DMS 273 (cell line): ENCODE measurements around the gene PRR16.

Source experiments
- DNase-seq: peaks from one replicate; lab custom pipeline; 2025; ENCODE audit not compliant: unreplicated experiment; lab: John Stamatoyannopoulos, UW

PRR16 gene

GRCh38 chr5:120567066-120567465 is 103.0 kb downstream of the PRR16 start:
- no peak for DNase-seq

- DNase-seq, result no peak
Measured at GRCh38 chr5:120567921-120568320, 103.8 kb downstream of the PRR16 start.

- no peak for DNase-seq
Measured at GRCh38 chr5:120568711-120569110, 104.6 kb downstream of the PRR16 start.

DNA sequence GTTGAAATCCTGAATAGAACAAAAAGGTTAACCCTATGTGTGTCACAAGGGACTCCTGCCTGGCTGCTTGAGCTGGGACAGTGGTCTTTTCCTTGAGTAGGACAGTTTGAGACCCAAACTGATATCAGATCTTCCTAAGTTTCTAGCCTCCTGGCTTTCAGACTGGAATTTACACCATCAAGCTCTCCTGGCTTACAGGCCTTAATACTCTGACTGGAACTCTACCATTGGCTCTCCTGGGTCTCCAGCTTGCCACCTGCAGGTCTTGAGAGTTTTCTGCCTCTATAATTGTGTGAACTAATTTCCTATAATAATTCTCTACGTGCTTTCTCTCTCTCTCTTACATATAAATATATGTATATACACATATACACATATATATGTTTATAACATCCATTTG is 112.5 kb downstream of the PRR16 start:
- no peak for DNase-seq

DNA sequence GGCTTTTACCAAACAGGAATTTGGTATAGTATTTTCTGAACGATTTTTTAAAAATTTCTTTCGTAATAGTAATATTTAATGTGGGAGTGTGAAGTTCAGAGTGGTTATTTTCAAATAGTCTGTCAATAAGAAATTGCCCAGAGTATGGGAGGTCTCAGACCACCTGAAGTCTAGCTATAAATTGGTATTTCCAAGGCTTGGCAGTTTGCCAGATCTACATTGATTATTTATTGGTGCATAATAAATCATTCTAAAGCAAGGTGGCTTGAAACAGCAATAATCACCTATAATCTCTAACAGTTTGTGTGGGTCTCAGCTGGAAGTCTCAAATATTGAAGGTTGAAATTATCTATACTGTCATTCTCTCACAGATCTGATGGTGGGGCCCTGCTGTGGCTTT is 118.5 kb downstream of the PRR16 start:
- no peak for DNase-seq

- no peak for DNase-seq
Measured at GRCh38 chr5:120586646-120587045, 122.5 kb downstream of the PRR16 start.

GRCh38 chr5:120591911-120592310 is 127.8 kb downstream of the PRR16 start:
- no peak for DNase-seq

GRCh38 chr5:120599576-120599975 is 135.5 kb downstream of the PRR16 start:
- DNase-seq, result no peak

DNA sequence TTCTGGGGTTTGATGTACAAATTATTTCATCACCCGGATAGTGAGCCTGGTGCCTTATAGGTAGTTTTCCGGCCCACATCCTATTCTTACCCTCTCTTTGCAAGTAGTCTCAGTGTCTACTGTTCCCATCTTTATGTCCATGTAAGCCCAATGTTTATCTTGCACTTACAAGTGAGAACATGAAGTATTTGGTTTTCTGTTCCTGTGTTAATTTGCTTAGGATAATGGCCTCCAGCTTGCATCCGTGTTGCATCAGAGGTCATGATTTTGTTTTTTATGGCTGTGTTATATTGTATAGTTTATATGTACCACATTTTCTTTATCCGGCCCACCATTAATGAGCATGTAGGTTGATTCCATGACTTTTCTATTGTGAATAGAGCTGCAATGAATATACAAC is 136.5 kb downstream of the PRR16 start:
- no peak for DNase-seq

- DNase-seq, result no peak
Measured at GRCh38 chr5:120602033-120602432, 137.9 kb downstream of the PRR16 start.

- no peak for DNase-seq
Measured at GRCh38 chr5:120604884-120605283, 140.8 kb downstream of the PRR16 start.

- no peak for DNase-seq
Measured at GRCh38 chr5:120605325-120606079, 141.4 kb downstream of the PRR16 start.

DNA sequence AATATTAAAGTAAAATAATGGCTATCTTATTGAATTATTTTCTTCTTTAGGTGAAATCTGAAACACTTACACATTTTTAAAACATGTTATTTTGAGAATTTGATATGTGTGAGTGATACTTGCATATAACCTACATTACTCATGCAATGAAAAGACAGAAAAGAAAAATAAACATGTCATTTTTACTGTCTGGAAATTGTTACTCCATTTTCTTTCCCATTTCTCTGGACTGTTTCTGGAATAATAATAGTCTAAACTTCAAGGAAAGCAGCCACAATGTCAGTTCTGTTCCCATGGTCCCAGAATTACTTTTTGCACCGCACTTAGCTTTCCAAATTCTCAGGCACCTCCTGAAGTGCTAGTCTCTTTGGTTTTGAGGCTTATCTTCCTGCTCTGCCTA is 145.5 kb downstream of the PRR16 start:
- DNase-seq, result no peak

DNA sequence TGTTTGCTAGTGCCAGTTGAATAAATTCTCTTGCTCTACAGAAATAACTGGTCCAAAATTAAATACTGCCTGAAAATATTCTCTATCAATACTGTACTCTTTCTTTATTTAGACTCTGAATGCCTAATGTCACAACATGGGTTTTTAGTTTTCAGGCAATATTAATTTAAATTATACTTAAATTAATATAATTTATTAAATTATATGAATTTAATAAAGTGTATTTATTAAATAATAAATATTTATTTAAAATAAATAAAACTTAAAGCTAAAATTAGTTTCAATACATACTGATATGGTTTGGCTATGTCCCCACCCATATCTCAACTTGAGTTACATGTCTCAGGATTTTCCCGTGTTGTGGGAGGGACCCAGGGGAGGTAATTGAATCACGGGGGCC is 146.0 kb downstream of the PRR16 start:
- no peak for DNase-seq

DNA sequence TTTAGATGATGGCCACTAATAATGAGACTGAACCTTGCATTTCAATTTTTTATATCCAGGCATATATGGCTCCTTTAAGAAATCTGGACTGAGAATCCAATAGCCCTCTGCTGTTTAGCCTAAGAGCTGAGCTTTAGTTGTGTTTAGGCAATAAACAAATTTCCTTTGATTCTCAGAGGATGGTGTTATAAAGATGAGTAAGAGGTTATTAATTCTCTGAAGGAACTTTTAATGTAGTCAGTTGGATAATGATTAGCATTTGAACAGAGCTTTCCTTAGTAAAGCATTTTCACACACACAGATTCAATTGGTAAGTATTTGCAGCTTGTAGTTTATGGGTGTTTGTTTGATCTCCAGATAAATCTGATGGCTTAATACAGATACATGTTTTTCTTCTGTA is 149.6 kb downstream of the PRR16 start:
- DNase-seq, result no peak

DNA sequence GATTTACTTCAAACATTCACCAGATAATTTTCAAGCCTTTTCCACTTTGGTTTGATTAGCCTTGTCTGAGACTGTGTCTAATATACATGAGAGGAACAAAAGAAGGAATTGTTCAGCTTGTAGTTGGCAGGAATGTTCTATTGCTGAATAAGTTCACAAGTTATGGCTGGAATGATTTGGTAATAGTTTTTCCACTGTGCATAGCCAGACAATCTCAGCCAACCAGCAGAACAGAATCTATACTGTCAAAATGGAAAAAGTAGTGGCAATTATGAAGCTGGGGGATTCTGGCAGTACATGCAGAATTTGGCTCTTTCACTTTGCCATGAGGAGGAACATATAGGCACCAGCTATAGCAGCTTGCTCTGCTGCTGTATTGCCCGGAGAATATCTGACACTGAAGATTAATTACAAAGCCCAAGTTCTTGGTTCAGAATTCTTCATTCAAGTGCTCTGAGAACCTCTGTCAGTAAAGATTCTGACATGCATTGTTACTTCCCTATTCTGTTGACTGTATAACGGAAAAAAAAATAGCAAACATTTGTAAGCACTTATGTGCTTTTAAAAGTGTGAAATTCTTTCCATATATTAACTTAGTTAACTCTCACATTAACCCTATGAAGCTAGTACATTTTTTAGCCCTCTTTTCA is 150.6 kb downstream of the PRR16 start:
- no peak for DNase-seq

- no peak for DNase-seq
Measured at GRCh38 chr5:120615967-120616645, 152.0 kb downstream of the PRR16 start.

DNA sequence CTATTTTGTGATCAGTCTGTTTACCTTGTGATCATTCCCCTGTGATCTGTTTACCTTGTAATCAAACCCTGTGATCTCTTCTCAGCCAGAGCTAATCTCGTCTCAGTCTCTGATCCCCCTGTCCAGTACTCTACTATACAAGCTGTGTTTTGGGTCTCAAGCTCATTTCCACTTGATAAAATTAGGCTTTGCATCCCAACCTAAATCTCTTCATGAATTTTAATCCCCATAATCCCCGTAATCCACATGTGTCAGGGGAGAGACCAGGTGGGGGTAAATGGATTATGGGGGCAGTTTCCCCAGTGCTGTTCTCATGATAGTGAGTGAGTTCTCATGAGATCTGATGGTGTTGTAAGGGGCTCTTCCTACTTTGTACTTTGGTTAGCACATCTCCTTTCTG is 157.2 kb downstream of the PRR16 start:
- no peak for DNase-seq

DNA sequence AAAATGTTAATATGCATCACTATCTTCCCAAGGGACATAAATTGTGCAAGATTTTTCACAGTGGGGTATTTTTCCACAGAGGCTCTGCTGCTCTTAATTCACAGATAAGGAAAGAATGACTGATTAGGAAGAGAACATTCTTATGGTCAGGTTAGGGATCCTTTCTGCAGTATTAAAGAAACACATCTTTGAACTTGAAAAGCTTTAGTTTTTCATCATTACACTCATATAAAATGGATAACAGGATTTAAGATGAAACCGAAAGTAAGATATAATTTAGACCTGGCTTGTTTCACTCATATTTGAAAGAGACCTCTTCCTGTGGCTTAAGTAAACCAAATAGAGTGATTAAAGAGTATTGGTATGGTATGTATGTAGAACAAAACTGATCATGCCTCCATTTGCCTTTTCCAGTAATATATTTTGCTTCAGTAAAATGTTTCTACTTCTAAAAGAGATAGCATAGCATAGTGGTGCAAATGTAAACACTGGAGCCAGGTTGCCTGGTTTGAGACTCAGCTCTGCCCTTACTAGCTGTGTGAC is 160.0 kb downstream of the PRR16 start:
- DNase-seq, result no peak

DNA sequence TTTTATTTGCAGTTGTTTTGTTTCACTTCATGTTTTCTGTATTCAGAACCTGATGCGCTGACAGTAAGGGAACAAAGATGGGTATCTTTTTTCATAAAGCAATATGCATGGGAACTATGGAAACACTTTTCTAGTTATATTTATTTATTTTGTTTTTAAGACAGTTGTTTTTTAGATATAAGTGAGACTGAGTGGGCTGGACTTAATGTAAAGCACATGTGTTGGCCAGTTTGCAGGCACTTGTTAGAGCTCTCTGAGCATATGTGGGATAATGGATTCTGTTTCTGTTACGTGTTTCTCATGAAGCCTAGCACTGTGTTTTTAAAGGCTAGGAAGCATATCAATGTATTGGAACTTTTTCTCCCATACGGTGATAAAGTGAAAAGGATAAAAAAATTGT is 164.1 kb downstream of the PRR16 start:
- no peak for DNase-seq

- no peak for DNase-seq
Measured at GRCh38 chr5:120630550-120630949, 166.4 kb downstream of the PRR16 start.

DNA sequence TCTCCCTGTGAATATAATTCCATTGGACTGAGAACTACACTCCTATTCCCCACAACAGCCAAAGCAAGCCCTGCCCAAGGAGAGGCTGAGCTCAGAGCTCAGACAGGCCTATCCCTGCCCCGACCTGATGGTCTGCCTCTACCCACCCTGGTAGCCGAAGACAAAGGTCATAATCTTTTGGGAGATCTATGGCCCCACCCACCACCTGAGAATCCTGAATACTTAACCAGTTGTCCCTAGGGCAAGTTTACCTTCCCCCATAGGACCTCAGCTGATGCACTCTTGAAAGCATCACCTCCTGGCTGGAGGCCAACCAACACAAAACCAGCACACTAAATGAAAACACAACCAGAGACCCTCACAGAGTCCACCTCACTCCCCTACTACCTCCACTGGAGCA is 167.5 kb downstream of the PRR16 start:
- no peak for DNase-seq
